HUES6 (cell line): ENCODE measurements around the gene VRK1.

Source experiments
- H3K27ac ChIP-seq: 2 replicates; pipeline ENCODE4 v1.7.0; 2013; ENCODE audit warnings: low read depth, mild to moderate bottlenecking, low read length, inconsistent platforms
- H3K27me3 ChIP-seq: 2 replicates; pipeline ENCODE4 v1.6.1; 2013; ENCODE audit warnings: low read length; ENCODE audit not compliant: control insufficient read depth, insufficient read depth
- H3K36me3 ChIP-seq: 2 replicates; pipeline ENCODE4 v1.6.1; 2013; ENCODE audit warnings: low read length; ENCODE audit not compliant: control insufficient read depth, insufficient read depth
- H3K4me1 ChIP-seq: 2 replicates; pipeline ENCODE4 v1.6.1; 2013; ENCODE audit warnings: low read length; ENCODE audit not compliant: control insufficient read depth, insufficient read depth
- H3K4me3 ChIP-seq: 2 replicates; pipeline ENCODE4 v1.5.1; 2013; ENCODE audit warnings: low read depth, low read length
- H3K9ac ChIP-seq: one replicate; pipeline ENCODE4 v1.6.1; 2013; ENCODE audit warnings: mild to moderate bottlenecking, low read length
- H3K9me3 ChIP-seq: 2 replicates; pipeline ENCODE4 v1.6.1; 2013; ENCODE audit warnings: low read depth, low read length; ENCODE audit not compliant: control insufficient read depth, insufficient read depth

VRK1 gene

DNA sequence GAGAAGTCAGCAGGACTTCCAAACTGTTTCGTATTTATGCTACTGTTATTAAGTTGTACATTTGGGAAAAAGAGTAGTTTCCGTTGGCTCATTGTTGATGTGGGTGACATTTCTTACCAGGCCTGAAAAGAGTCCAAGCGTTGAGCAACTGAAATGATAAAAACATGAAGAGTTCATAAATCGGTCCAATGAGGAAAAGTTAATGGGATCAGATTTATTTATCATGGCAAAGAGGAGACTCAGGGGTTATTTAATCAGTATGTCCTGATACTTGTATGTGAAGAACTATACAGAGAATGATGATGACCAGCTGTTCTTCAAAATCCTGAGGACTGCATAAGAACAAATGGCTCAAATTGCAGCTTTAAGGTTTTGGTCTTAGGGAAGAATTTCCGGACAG is 7.7 kb downstream of the VRK1 start:
- H3K4me3 ChIP-seq = no peak overlapping the region

DNA sequence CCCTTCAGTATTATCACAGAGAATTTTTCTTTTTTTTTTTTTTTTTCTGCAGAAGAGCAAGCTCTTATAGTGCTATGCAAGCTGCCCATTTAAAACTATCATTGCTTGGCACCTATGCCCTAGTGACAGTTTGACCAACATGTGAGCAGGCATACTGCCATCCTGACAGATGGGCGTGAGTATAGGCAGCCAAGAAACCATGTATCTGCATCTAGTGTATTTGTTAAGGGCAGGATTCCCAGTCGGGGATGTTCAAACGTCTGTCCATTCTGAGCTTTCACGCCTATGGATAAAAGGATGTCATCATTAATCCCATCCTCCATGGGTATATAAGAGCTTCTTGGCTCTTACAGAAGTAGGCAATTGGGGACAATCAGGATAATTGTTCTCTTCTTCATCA is 8.8 kb downstream of the VRK1 start:
- Histone ChIP-seq H3K36me3 (no peaks in the 10 kb centered on the region), H3K27me3 (no peaks in the 10 kb centered on the region), H3K4me1 (peaks cover 11% of the 10 kb centered on the region), H3K27ac (no peak overlapping the region), H3K9me3 (no peaks in the 10 kb centered on the region; the same call in 1 of the 2 replicates), H3K9ac (no peak overlapping the region), H3K4me3 (no peak overlapping the region)

More for the DNA sequence above, 7.7 kb downstream of the VRK1 start:
- Histone ChIP-seq H3K27me3 (no peaks in the 10 kb centered on the region), H3K27ac (no peak overlapping the region), H3K36me3 (no peaks in the 10 kb centered on the region), H3K9me3 (no peaks in the 10 kb centered on the region; the same call in 1 of the 2 replicates), H3K9ac (no peak overlapping the region), H3K4me1 (peaks cover 11% of the 10 kb centered on the region)

DNA sequence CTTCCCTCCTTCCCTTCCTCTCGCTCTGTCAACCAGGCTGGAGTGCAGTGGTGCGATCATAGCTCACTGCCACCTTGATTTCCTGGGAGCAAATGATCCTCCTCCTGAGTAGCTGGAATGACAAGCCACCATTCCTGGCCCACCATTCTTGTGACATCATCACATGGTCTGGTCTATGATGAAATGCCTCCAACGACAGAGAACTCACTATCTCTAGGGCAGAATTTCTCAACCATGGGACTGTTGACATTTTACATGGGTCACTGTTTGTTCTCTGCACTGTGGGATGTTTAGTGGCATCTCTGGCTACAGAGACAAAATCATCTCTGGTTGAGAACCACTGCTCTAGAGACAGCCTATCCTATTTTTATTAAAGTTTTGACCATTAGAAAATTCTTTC is 9.7 kb downstream of the VRK1 start:
- Histone ChIP-seq H3K4me3 (no peak overlapping the region), H3K27ac (no peak overlapping the region), H3K9ac (no peak overlapping the region), H3K36me3 (no peaks in the 10 kb centered on the region), H3K4me1 (peaks cover 11% of the 10 kb centered on the region), H3K27me3 (no peaks in the 10 kb centered on the region), H3K9me3 (no peaks in the 10 kb centered on the region; the same call in 1 of the 2 replicates)

DNA sequence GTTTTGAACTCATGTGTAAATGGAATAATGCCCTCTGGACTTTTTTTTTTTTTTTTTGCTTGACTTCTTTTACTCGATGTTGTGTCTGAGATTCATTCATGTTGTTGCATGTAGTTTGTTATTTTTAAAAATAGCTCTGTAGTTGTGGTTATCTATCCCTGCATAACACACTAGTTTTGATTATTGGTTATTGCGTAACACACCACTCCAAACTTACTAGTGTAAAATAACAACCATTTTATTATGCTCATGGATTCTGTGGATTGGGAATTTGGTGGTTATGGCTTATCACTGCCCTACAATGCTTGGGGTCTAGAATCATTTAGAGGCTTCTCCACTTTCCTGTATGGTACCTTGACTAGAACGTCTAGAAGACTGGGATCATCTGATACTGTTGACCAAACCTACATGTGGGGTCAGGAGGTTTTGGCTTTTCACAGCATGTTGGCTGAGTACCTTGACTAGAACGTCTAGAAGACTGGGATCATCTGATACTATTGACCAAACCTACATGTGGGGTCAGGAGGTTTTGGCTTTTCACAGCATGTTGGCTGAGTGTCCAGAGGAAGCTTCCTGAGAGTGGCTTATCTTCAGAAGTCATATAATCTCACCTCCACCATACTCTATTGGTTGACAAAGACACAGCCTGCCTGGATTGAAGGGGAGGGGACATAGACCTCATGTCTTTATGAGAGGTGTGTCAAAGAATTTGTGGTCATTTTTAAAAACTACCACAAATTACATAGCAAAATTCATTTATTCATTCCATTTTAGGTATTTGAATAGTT is 11.6 kb downstream of the VRK1 start:
- no peak overlapping the region for H3K27ac ChIP-seq

DNA sequence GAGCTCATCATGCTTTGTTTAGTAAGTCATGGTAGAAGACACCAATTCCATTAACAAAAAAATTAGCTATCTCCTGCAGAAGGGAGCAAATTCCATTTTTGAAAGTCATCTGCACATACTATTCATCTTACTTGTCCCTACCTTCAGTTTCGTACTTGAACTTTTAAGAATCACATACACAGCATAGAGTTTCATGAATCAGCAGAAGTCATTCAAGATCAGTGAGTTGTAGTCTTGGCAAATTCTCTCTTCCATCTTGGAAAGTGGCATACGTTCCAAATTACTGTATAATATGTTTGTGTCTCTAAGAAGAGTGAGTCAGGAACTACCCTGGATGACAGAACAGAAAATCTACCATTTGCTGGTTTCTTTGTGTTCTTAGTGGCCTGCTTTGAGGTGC is 14.1 kb downstream of the VRK1 start:
- Histone ChIP-seq H3K36me3 (0 out of 2 replicates have a peak, but pooled peaks cover 3% of the 10 kb centered on the region), H3K27ac (no peak overlapping the region), H3K4me1 (peaks cover 7% of the 10 kb centered on the region), H3K4me3 (no peak overlapping the region), H3K27me3 (no peaks in the 10 kb centered on the region), H3K9me3 (no peaks in the 10 kb centered on the region; the same call in 1 of the 2 replicates), H3K9ac (no peak overlapping the region)

More for the DNA sequence above, 11.6 kb downstream of the VRK1 start:
- Histone ChIP-seq H3K4me3 (no peak overlapping the region), H3K9me3 (no peaks in the 10 kb centered on the region; the same call in 1 of the 2 replicates), H3K27me3 (no peaks in the 10 kb centered on the region), H3K36me3 (0 out of 2 replicates have a peak, but pooled peaks cover 3% of the 10 kb centered on the region), H3K4me1 (peaks cover 11% of the 10 kb centered on the region), H3K9ac (no peak overlapping the region)

DNA sequence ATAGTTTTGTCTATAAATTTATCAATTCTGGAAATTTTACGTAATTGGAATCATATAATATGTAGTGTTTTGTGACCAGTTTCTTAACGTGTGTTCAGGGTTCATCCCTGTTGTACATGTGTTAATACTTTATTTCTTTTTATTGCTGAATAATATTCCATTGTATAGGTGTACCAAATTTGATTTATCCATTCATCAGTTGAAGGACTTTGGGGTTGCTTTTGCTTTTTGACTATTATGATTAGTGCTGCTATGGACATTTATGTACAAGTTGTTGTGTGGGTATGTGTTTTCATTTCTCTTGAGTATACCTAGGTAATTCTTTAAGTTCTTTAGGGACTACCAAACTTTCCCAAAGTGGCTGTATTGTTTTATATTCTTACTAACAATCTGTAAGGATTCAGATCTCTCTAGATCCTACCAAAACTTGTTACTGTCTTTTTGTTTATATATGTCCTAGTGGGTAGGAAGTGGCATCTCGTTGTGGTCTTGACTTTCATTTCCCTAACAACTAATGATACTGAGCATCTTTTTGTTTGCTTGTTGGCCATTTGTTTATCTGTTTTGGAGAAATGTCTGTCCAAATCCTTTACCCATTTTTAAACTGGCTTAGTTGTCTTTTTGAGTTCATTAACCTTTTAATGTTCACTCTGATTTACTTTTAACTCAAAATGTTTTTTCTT is 14.9 kb downstream of the VRK1 start:
- no peaks in the 10 kb centered on the region for H3K27me3 ChIP-seq
- H3K4me1 ChIP-seq = peaks cover 10% of the 10 kb centered on the region
- H3K27ac ChIP-seq = no peak overlapping the region
- H3K36me3 ChIP-seq = 0 out of 2 replicates have a peak, but pooled peaks cover 3% of the 10 kb centered on the region
- no peak overlapping the region for H3K4me3 ChIP-seq
- no peak overlapping the region for H3K9ac ChIP-seq
- H3K9me3 ChIP-seq = no peaks in the 10 kb centered on the region; the same call in 1 of the 2 replicates

DNA sequence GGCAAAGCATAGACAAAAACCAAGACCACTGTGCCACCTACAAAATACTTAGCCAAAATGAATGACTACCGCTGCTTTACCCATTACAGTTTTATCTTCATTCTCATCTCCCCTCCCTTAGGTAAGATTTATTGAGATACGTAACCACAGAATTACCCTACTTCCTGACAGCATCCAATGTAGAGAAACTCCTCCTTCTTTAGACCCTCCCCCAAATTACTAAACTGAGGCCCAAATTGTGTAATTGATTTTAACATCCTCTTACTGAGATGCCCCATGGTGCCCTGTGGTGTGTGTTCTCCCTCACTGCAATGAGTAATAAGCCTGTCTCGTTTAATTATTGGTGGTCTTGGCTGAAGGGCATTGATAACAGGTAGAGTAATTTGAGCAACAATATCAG is 19.1 kb downstream of the VRK1 start:
- Histone ChIP-seq H3K27me3 (no peaks in the 10 kb centered on the region), H3K36me3 (0 out of 2 replicates have a peak, but pooled peaks cover 3% of the 10 kb centered on the region), H3K27ac (no peak overlapping the region), H3K4me3 (no peak overlapping the region), H3K4me1 (peaks cover 10% of the 10 kb centered on the region), H3K9me3 (no peaks in the 10 kb centered on the region), H3K9ac (no peak overlapping the region)

DNA sequence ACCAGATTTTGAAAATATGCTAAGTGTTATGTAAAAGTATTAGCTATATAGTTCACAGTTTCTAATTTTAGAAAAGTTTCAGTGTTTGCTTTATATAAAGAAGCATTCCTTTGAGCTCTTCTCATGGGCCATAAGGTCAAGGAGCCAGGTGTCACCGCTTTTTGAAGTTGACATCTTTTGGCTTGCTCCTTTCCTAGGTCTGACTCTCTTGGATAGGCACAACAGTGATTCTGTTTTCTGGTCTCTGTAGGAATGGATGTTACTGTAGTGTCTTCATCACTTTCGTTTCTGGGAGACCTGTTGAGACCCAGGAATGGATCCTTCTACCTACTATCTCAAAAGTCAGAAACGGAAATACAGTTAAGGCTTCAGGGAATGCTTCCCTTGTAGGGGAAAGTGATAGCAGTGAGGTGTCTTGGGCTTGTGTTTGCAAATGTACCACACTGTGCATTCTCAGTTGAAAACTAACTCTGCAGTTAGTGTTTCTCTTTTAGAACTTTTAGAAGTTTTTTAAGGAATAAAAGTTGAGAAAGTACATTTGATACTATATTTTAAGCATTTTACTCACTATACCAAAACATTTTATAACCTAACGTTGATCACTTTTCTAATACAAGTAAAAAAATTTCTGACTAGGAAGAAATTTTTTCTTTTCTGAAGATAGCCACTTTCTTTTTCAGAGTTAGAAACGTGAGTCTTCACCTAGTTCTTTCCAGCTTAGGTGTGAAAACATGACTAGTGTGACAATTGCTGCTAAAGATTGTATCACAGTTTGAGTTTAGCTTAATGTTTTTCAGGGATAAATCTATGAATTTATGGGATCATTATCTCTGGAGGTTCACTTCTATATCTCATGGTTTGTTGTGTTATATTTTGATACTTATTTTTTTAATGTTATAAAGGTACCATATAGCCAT is 20.8 kb downstream of the VRK1 start:
- no peaks in the 10 kb centered on the region for H3K9me3 ChIP-seq
- H3K36me3 ChIP-seq = 0 out of 2 replicates have a peak, but pooled peaks cover under 1% of the 10 kb centered on the region
- H3K9ac ChIP-seq = no peak overlapping the region
- H3K27me3 ChIP-seq = no peaks in the 10 kb centered on the region
- H3K4me1 ChIP-seq = peaks cover 10% of the 10 kb centered on the region
- H3K4me3 ChIP-seq = no peak overlapping the region
- no peak overlapping the region for H3K27ac ChIP-seq

DNA sequence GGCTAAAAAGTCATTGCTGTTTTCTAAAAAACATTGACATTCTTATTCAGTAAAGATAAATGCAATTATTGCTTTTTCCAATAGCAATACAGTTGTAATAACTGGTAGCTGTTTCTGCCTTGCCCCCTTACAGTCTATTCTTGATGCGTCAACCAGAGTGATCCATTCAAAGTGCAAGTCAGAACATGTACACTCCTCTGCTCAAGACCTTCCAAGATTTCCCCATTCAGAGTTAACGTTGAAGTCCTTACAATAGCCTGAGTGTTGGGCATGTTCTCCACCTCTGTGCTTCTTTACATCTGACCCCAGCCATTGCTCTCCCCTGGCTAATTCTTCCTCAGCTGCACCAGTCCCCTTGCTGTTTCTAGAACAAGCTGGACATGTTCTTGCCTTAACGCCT is 24.3 kb downstream of the VRK1 start:
- Histone ChIP-seq H3K4me1 (peaks cover 1% of the 10 kb centered on the region; the same call in 1 of the 2 replicates), H3K27ac (no peak overlapping the region), H3K9me3 (no peaks in the 10 kb centered on the region), H3K36me3 (no peaks in the 10 kb centered on the region), H3K9ac (no peak overlapping the region), H3K27me3 (no peaks in the 10 kb centered on the region), H3K4me3 (no peak overlapping the region)

DNA sequence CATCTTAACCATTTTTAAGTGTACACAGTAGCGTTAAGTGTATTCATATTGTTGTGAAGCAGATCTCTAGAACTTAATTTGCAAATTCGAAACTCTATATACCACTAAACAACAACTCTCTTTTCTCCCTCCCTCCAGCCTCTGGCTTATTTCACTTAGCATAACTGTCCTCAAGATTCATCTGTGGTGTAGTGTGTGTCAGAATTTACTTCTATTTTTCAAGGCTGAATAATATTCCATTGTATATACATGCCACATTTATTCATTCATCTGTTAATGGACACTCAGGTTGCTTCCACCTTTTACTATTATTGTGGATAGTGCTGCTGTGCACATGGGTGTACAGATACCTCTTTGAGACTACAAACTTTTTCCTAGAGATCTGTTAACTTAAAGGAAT is 26.5 kb downstream of the VRK1 start:
- Histone ChIP-seq H3K4me3 (no peak overlapping the region), H3K4me1 (peaks cover 9% of the 10 kb centered on the region), H3K27ac (no peak overlapping the region), H3K9me3 (no peaks in the 10 kb centered on the region), H3K36me3 (no peaks in the 10 kb centered on the region), H3K27me3 (no peaks in the 10 kb centered on the region), H3K9ac (no peak overlapping the region)
